Trophoblast cell (in vitro differentiated cells and primary cell): ENCODE data around the gene IFNLR1.

ENCODE experiments used
- DNase-seq, 2 donors: peaks; one replicate each; pipeline ENCODE4 v3.0.0-alpha.2; 2016
- H2AFZ ChIP-seq: 2 replicates; pipeline ENCODE4 v1.6.1; 2013; ENCODE audit warnings: low read length, moderate library complexity, mild to moderate bottlenecking; ENCODE audit not compliant: insufficient read depth, poor library complexity
- H2AK5ac ChIP-seq: 2 replicates; pipeline ENCODE4 v1.6.1; 2013; ENCODE audit warnings: mild to moderate bottlenecking, low read length
- H2BK120ac ChIP-seq: 2 replicates; pipeline ENCODE4 v1.6.1; 2013; ENCODE audit warnings: low read length, mild to moderate bottlenecking, moderate library complexity; ENCODE audit not compliant: insufficient read depth, poor library complexity
- H2BK12ac ChIP-seq: 2 replicates; pipeline ENCODE4 v1.6.1; 2013; ENCODE audit warnings: mild to moderate bottlenecking, low read length, moderate library complexity
- H2BK5ac ChIP-seq: 2 replicates; pipeline ENCODE4 v1.6.1; 2013; ENCODE audit warnings: low read length, low read depth, moderate library complexity, mild to moderate bottlenecking; ENCODE audit not compliant: poor library complexity
- H3K14ac ChIP-seq: 2 replicates; pipeline ENCODE4 v1.6.1; 2013; ENCODE audit warnings: mild to moderate bottlenecking, low read length
- H3K18ac ChIP-seq: 2 replicates; pipeline ENCODE4 v1.6.1; 2013; ENCODE audit warnings: mild to moderate bottlenecking, low read length
- H3K23ac ChIP-seq: 2 replicates; pipeline ENCODE4 v1.6.1; 2013; ENCODE audit warnings: low read length
- H3K27ac ChIP-seq: 2 replicates; pipeline ENCODE4 v1.5.1; 2013; ENCODE audit warnings: low read depth, mild to moderate bottlenecking, inconsistent platforms, low read length, moderate library complexity
- H3K27me3 ChIP-seq: 2 replicates; pipeline ENCODE4 v1.6.1; 2013; ENCODE audit warnings: inconsistent platforms, mild to moderate bottlenecking, low read length, moderate library complexity; ENCODE audit not compliant: insufficient read depth
- H3K36me3 ChIP-seq, 2 experiments: 1 replicate in 1 of 2; 2 replicates in 1 of 2; pipeline ENCODE4 v1.6.1; 2013; ENCODE audit warnings: low read length in 2 of 2, mild to moderate bottlenecking in 2 of 2, moderate library complexity in 1 of 2; ENCODE audit not compliant: insufficient read depth in 2 of 2, control insufficient read depth in 1 of 2
- H3K4ac ChIP-seq: 2 replicates; pipeline ENCODE4 v1.6.1; 2013; ENCODE audit warnings: low read depth, mild to moderate bottlenecking, low read length, moderate library complexity
- H3K4me1 ChIP-seq, 2 experiments: 1 replicate in 1 of 2; 2 replicates in 1 of 2; pipeline ENCODE4 v1.6.1; 2013; ENCODE audit warnings: low read length in 2 of 2, mild to moderate bottlenecking in 2 of 2, moderate library complexity in 1 of 2; ENCODE audit not compliant: insufficient read depth in 2 of 2, control insufficient read depth in 1 of 2
- H3K4me2 ChIP-seq: 2 replicates; pipeline ENCODE4 v1.6.1; 2013; ENCODE audit warnings: inconsistent platforms, mild to moderate bottlenecking, low read length, moderate library complexity
- H3K4me3 ChIP-seq: 2 replicates; pipeline ENCODE4 v1.5.1; 2013; ENCODE audit warnings: mild to moderate bottlenecking, low read depth, low read length, inconsistent platforms
- H3K79me1 ChIP-seq: one replicate; pipeline ENCODE4 v1.6.1; 2013; ENCODE audit warnings: low read length
- H3K79me2 ChIP-seq: 2 replicates; pipeline ENCODE4 v1.6.1; 2013; ENCODE audit warnings: low read length, mild to moderate bottlenecking; ENCODE audit not compliant: control insufficient read depth, insufficient read depth, poor library complexity
- H3K9ac ChIP-seq: 2 replicates; pipeline ENCODE4 v1.6.1; 2013; ENCODE audit warnings: mild to moderate bottlenecking, low read length
- H3K9me3 ChIP-seq: 2 replicates; pipeline ENCODE4 v1.6.1; 2013; ENCODE audit warnings: low read depth, mild to moderate bottlenecking, control low read depth, inconsistent platforms, low read length; ENCODE audit not compliant: insufficient read depth
- H4K12ac ChIP-seq: 2 replicates; pipeline ENCODE4 v1.6.1; 2013; ENCODE audit warnings: low read depth, mild to moderate bottlenecking, low read length, moderate library complexity
- H4K8ac ChIP-seq: 2 replicates; pipeline ENCODE4 v1.6.1; 2013; ENCODE audit warnings: low read depth, mild to moderate bottlenecking, low read length, moderate library complexity
- H4K91ac ChIP-seq: one replicate; pipeline ENCODE4 v1.6.1; 2013; ENCODE audit warnings: low read depth, mild to moderate bottlenecking, low read length, moderate library complexity
- WGBS: extraction: QIAGEN DNeasy Blood & Tissue Kit; methylation state at CpG from one replicate; pipeline ENCODE4 v1.1.7; 2013; ENCODE audit warnings: missing lambda C conversion rate; ENCODE audit not compliant: insufficient read length, insufficient coverage; ENCODE audit errors: extremely low coverage; 5-methylcytosine and 5-hydroxymethylcytosine counted together

Gene IFNLR1

GRCh38 chr1:24173638-24174575 lies 13.2 kb downstream of the IFNLR1 start:
- Histone ChIP-seq H3K23ac (no peak overlapping the region), H3K18ac (no peak overlapping the region), H3K14ac (no peak overlapping the region), H3K4me1 (no peaks in the 10 kb centered on the region), H2BK12ac (no peak overlapping the region), H3K27ac (no peak overlapping the region), H4K8ac (no peak overlapping the region), H4K12ac (no peak overlapping the region), H3K4me3 (no peak overlapping the region), H3K4ac (no peak overlapping the region), H2AK5ac (no peak overlapping the region), H3K9me3 (no peaks in the 10 kb centered on the region), H3K79me1 (no peaks in the 10 kb centered on the region), H3K36me3 (peaks cover 5% of the 10 kb centered on the region in 2 experiments), H3K9ac (no peak overlapping the region), H2BK120ac (no peak overlapping the region), H4K91ac (no peak overlapping the region), H3K4me2 (no peak overlapping the region), H2AFZ (no peak overlapping the region), H2BK5ac (no peak overlapping the region), H3K27me3 (no peaks in the 10 kb centered on the region), H3K79me2 (no peaks in the 10 kb centered on the region)
- no peak for DNase-seq
- no CpG with 5 or more reads among the region's 5 CpGs for WGBS

GRCh38 chr1:24172598-24172997 lies 14.5 kb downstream of the IFNLR1 start:
- H3K4ac ChIP-seq: no peak overlapping the region
- H4K91ac ChIP-seq: no peak overlapping the region
- H4K8ac ChIP-seq: no peak overlapping the region
- H2AK5ac ChIP-seq: no peak overlapping the region
- H2AFZ ChIP-seq: no peak overlapping the region
- no peak overlapping the region for H2BK120ac ChIP-seq
- H3K18ac ChIP-seq: no peak overlapping the region
- no peak overlapping the region for H3K4me3 ChIP-seq
- H2BK12ac ChIP-seq: no peak overlapping the region
- H3K79me1 ChIP-seq: no peaks in the 10 kb centered on the region
- peaks cover 5% of the 10 kb centered on the region in 2 experiments for H3K36me3 ChIP-seq
- H3K9ac ChIP-seq: no peak overlapping the region
- H3K9me3 ChIP-seq: no peaks in the 10 kb centered on the region
- H3K79me2 ChIP-seq: no peaks in the 10 kb centered on the region
- H4K12ac ChIP-seq: no peak overlapping the region
- DNase-seq: no peak
- H3K4me1 ChIP-seq: no peaks in the 10 kb centered on the region
- no peak overlapping the region for H3K23ac ChIP-seq
- no CpG with 5 or more reads among the region's 5 CpGs for WGBS
- no peaks in the 10 kb centered on the region for H3K27me3 ChIP-seq
- H3K27ac ChIP-seq: no peak overlapping the region
- no peak overlapping the region for H3K4me2 ChIP-seq
- H3K14ac ChIP-seq: no peak overlapping the region
- no peak overlapping the region for H2BK5ac ChIP-seq

DNA sequence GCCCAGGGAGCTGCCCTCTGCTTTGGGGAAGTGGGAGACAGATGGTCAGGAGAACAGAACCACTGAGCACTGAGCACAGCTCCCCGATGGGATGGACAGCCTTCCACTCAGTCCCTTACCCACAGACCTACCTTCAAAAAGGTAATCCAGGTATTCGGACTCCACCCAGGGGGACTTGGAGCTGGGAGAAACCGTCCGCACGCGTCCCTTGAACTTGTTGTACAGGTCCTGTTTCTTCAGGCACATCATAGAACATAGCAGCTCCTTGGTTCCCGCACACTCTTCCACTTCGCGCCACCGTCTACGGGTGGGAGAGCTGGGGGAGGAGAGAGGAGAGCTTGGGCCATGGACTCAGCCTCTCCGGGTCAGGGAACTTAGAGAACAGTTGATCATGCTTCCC lies 17.8 kb downstream of the IFNLR1 start:
- Histone ChIP-seq H3K27me3 (no peaks in the 10 kb centered on the region), H2BK5ac (no peak overlapping the region), H2AK5ac (no peak overlapping the region), H3K79me2 (no peaks in the 10 kb centered on the region), H2AFZ (no peak overlapping the region), H3K4me2 (no peak overlapping the region), H3K9me3 (no peaks in the 10 kb centered on the region), H3K4me1 (no peaks in the 10 kb centered on the region), H4K12ac (no peak overlapping the region), H3K18ac (no peak overlapping the region), H2BK12ac (no peak overlapping the region), H3K79me1 (no peaks in the 10 kb centered on the region), H3K27ac (no peak overlapping the region), H3K14ac (no peak overlapping the region), H4K91ac (no peak overlapping the region), H4K8ac (no peak overlapping the region), H3K23ac (no peak overlapping the region), H3K9ac (no peak overlapping the region), H3K4ac (no peak overlapping the region), H2BK120ac (no peak overlapping the region), H3K4me3 (no peak overlapping the region), H3K36me3 (peaks cover 7 to 10% of the 10 kb centered on the region in 2 experiments)
- no peak for DNase-seq
- WGBS: no CpG with 5 or more reads among the region's 12 CpGs

DNA sequence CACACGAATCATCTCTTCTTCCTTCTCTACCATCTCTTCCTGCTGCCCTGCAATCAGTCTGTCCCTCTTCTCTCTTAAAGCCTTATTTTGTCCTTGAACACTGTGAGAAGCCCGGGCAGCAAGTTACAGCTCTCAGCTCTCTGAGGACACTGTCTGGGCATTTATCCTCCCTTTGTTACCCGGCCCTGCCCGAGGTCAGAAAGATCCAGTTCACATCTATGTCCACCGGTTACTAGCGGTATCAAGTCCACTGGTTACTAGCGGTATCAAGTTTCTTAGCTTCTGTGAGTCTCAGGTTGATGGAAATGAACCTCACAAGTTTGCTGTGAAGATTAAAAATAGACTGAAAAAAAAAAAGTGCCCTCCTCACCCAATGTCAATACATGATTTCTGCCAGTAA lies 18.8 kb downstream of the IFNLR1 start:
- no peak overlapping the region for H4K8ac ChIP-seq
- H2BK120ac ChIP-seq: no peak overlapping the region
- H2AK5ac ChIP-seq: no peak overlapping the region
- H4K91ac ChIP-seq: no peak overlapping the region
- H3K18ac ChIP-seq: no peak overlapping the region
- DNase-seq: no peak
- no peak overlapping the region for H2BK5ac ChIP-seq
- H3K4me2 ChIP-seq: no peak overlapping the region
- H3K9me3 ChIP-seq: no peaks in the 10 kb centered on the region
- peaks cover 7 to 10% of the 10 kb centered on the region in 2 experiments for H3K36me3 ChIP-seq
- no peak overlapping the region for H3K4ac ChIP-seq
- no peak overlapping the region for H3K9ac ChIP-seq
- H3K14ac ChIP-seq: no peak overlapping the region
- H3K23ac ChIP-seq: no peak overlapping the region
- no peak overlapping the region for H2BK12ac ChIP-seq
- H3K79me1 ChIP-seq: no peaks in the 10 kb centered on the region
- no peak overlapping the region for H3K4me3 ChIP-seq
- H3K4me1 ChIP-seq: no peaks in the 10 kb centered on the region
- no peak overlapping the region for H3K27ac ChIP-seq
- no peaks in the 10 kb centered on the region for H3K27me3 ChIP-seq
- WGBS: no CpG with 5 or more reads among the region's 7 CpGs
- H4K12ac ChIP-seq: no peak overlapping the region
- H2AFZ ChIP-seq: no peak overlapping the region
- no peaks in the 10 kb centered on the region for H3K79me2 ChIP-seq
